Measurements from ENCODE around the gene NTM. TPM values are rescaled to one million over a fixed set of nuclear protein-coding genes. Genes with fewer than 3 reads are reported as not detected.
A peak's percentile ranks its signal among the peaks of the same experiment; 100 is the strongest.

The NTM gene
- total and polyA plus RNA-seq, 2 experiments from 2014 or later = 1.1 to 1.7 TPM

DNA sequence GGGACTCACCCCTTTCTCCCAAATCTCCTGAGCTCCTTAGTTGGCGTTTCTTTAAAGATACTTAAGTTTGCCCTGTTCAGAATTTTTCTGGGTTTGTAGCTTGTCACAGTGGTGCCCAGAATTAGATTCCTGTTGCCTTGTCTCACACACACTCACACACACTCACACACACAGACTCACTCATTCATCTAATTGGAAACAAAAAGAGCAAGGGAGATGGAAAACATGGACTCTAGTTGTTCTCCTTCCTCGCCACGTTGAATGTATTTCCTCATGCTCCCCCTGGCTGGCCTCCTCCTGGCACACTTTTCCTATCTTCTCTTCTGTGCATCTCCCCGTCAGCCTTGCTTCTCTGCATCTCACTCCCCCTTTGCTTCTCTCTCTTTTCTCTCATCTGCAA, 752.3 kb downstream of the NTM start:
- H3K36me3 ChIP-seq = no peaks in the 10 kb centered on the region
- no peaks in the 10 kb centered on the region for H3K9me3 ChIP-seq (ENCODE audit: low read depth)
- no peak for DNase-seq (ENCODE audit: low read depth in 1 of 2, low spot score in 1 of 2)
- TF ChIP-seq, protein P1, sequence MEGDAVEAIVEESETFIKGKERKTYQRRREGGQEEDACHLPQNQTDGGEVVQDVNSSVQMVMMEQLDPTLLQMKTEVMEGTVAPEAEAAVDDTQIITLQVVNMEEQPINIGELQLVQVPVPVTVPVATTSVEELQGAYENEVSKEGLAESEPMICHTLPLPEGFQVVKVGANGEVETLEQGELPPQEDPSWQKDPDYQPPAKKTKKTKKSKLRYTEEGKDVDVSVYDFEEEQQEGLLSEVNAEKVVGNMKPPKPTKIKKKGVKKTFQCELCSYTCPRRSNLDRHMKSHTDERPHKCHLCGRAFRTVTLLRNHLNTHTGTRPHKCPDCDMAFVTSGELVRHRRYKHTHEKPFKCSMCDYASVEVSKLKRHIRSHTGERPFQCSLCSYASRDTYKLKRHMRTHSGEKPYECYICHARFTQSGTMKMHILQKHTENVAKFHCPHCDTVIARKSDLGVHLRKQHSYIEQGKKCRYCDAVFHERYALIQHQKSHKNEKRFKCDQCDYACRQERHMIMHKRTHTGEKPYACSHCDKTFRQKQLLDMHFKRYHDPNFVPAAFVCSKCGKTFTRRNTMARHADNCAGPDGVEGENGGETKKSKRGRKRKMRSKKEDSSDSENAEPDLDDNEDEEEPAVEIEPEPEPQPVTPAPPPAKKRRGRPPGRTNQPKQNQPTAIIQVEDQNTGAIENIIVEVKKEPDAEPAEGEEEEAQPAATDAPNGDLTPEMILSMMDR (IDR thresholded peaks at IDR 0.05; ENCODE audit: low read depth, low read length) = no peak
- no peak overlapping the region for H3K27ac ChIP-seq
- H3K4me3 ChIP-seq = no peak overlapping the region
- H3K4me1 ChIP-seq (ENCODE audit: low read depth) = no peaks in the 10 kb centered on the region
- H3K27me3 ChIP-seq = peaks cover 50% of the 10 kb centered on the region

DNA sequence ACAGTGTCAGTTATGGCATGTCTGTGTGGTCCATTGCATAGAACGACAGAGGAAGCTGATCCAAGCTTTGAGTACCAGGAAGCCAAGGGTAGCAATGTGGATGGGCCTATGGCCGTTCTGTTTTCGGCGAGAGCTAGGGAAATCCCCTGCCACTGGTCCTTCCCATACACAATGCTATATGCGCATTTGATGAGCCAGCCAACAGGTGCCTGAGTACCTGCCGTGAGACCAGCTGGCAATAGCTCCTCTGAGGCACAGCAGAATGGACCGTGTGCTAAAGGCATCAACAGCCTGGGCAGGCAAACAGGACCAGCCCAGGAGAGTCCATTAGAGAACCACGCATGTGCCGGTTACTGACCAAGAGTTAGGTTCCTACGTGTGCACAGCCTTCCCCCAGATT, 753.0 kb downstream of the NTM start:
- H3K9me3 ChIP-seq (ENCODE audit: low read depth) = no peaks in the 10 kb centered on the region
- no peaks in the 10 kb centered on the region for H3K4me1 ChIP-seq (ENCODE audit: low read depth)
- peaks cover 53% of the 10 kb centered on the region for H3K27me3 ChIP-seq
- H3K27ac ChIP-seq = no peak overlapping the region
- no peak for DNase-seq (ENCODE audit: low read depth in 1 of 2, low spot score in 1 of 2)
- no peak overlapping the region for H3K4me3 ChIP-seq
- TF ChIP-seq, protein P1 (IDR thresholded peaks at IDR 0.05; ENCODE audit: low read depth, low read length) = no peak
- no peaks in the 10 kb centered on the region for H3K36me3 ChIP-seq

DNA sequence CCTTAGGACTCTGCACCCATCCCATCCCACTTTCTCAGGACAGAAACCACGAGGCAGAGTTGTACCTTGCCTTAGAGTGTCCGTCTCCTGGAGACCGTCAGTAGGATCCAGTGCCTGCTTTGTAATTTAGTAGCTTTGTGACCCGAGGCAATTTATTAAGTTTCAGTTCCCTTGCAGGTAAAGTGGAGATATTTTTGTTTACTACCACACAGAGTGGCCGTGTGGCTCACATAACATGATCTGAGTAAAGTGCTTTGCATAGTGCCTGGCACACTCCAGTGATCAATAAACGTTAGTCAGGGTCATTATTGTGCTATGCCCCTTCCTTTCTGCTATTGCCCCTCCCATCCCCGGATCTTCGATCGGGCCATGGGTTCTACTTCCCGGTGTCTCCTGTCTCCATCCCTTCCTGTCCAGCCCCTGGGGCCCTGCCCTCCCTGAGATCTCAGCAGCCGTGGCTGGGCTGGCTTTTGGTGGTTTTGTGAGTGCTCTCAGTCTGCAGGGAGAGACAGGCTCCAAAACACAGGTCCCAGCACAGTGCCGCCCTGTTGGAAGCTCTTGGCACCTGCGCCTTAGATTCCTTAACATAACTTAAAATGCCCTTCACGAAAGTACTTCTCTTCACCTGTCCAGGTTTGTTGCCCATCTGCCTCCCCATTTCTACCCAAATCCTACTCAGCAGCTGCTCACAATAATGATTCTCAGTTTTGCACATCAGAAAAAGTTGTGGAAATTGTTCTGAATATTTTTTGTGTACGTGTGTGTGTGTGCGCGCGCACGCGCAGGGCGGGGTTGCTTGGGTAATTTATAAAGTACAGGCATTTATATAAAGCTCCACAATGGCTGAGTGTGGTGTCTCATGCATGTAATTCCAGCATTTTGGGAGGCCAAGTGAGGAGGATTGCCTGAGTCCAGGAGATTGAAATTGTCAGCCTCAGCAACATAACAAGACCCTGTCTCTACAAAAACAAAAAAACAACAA, 753.7 kb downstream of the NTM start:
- Histone ChIP-seq H3K27ac (no peak overlapping the region), H3K4me3 (no peak overlapping the region), H3K27me3 (peaks cover 55% of the 10 kb centered on the region), H3K36me3 (no peaks in the 10 kb centered on the region), H3K9me3 (ENCODE audit: low read depth) (no peaks in the 10 kb centered on the region), H3K4me1 (ENCODE audit: low read depth) (no peaks in the 10 kb centered on the region)
- DNase-seq (ENCODE audit: low read depth in 1 of 2, low spot score in 1 of 2) = no peak
- TF ChIP-seq, protein P1 (IDR thresholded peaks at IDR 0.05; ENCODE audit: low read depth, low read length) = peak; percentile 3

DNA sequence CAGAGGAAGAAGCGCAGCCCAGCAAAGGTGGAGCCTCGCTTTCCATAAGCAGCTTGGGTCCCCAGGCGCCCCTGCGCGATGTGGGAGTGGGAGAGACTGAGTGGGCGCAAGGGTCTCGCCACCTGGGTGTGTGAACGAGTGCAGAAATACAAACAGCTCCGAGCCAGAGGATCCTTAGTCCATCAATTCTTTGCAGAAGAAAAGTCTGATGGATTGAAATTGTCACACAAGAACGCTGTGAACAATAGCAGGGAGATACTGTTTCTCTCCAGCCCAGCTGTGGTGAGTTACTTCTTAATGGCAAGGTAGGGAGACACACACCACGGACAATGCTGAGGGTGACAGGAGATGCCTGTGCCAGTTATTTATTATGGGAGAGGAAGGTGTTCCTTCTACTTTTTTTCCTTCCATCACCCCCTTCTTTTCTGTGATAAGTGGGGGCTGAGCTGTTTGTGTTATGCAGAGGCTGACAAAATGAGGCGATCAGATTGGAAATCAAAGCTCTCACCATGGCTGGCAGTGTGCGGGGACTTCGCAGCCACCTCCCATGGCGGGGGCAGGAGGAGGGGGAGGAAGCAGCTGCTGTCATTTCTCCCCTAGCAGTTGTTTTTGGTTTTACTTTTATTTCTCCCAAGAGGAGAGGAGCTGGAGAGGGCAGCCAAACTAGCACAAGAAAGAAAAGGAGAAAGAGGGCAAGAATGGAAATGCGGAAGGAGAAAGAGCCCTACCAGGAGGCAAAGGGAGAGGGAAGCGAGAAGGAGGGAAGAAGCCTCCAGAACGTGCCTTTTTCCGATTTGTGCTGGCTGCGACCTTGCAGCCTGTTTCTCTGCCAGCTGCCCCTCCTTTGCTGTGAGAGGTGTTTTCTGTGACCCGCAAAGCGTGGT, 755.8 kb downstream of the NTM start:
- Histone ChIP-seq H3K27me3 (peaks cover 58% of the 10 kb centered on the region), H3K4me1 (ENCODE audit: low read depth) (no peaks in the 10 kb centered on the region), H3K9me3 (ENCODE audit: low read depth) (no peaks in the 10 kb centered on the region), H3K27ac (no peak overlapping the region), H3K4me3 (no peak overlapping the region), H3K36me3 (no peaks in the 10 kb centered on the region)
- peak; percentile 20 to 36 for DNase-seq (ENCODE audit: low read depth in 1 of 2, low spot score in 1 of 2)
- TF ChIP-seq, protein P1 (IDR thresholded peaks at IDR 0.05; ENCODE audit: low read depth, low read length) = no peak
